Umbilical cord (tissue), 2 donors: Measurements from ENCODE around the gene BPHL. TPM values are rescaled to one million over a fixed set of nuclear protein-coding genes. Genes with fewer than 3 reads are reported as not detected.
"Not testable (repeated sequence)": the region's sequence is repeated elsewhere in the genome, so short reads cannot be mapped to it uniquely, and the experiment has no call there.

Experiments used
- DNase-seq: peaks from one replicate; pipeline ENCODE4 v3.0.0-alpha.2; 2015; ENCODE audit warnings: low spot score
- total RNA-seq: library from RNA; depleted of rRNA; stranded (reverse); fragments of >200 nt; gene quantifications from one replicate; pipeline ENCODE4 v1.2.3, GENCODE V29; 2014; ENCODE audit warnings: low replicate concordance; ENCODE audit not compliant: insufficient read depth

The BPHL gene
- 29.6 TPM for total RNA-seq

GRCh38 chr6:3118353-3119039 lies at the start of gene BPHL:
Gene BPHL (plus strand): TSS chr6:3118711. CDS start chr6:3118741, 30 bp downstream.
- peak; percentile 97 for DNase-seq

- DNase-seq: no peak
Measured at GRCh38 chr6:3071568-3071967, 46.9 kb upstream of the BPHL start.

- DNase-seq: no peak
Measured at GRCh38 chr6:3072798-3073197, 45.7 kb upstream of the BPHL start.

GRCh38 chr6:3073382-3073781 lies 45.1 kb upstream of the BPHL start:
- DNase-seq: no peak

- DNase-seq: no peak
Measured at GRCh38 chr6:3075772-3076113, 42.8 kb upstream of the BPHL start.

- no peak for DNase-seq
Measured at GRCh38 chr6:3076320-3076719, 42.2 kb upstream of the BPHL start.

GRCh38 chr6:3077430-3077829 lies 41.1 kb upstream of the BPHL start:
- DNase-seq: no peak

- not testable (repeated sequence) for DNase-seq
Measured at GRCh38 chr6:3078952-3079351, 39.6 kb upstream of the BPHL start.

- no peak for DNase-seq
Measured at GRCh38 chr6:3079682-3080081, 38.8 kb upstream of the BPHL start.

- DNase-seq: peak; percentile 45
Measured at GRCh38 chr6:3081960-3082359, 36.6 kb upstream of the BPHL start.

GRCh38 chr6:3085074-3085473 lies 33.4 kb upstream of the BPHL start:
- peak; percentile 60 for DNase-seq

GRCh38 chr6:3086282-3086946 lies 32.1 kb upstream of the BPHL start:
- peak; percentile 16 for DNase-seq

GRCh38 chr6:3088446-3088845 lies 30.1 kb upstream of the BPHL start:
- no peak for DNase-seq

GRCh38 chr6:3088968-3089367 lies 29.5 kb upstream of the BPHL start:
- peak; percentile 92 for DNase-seq

GRCh38 chr6:3090013-3090412 lies 28.5 kb upstream of the BPHL start:
- no peak for DNase-seq

- no peak for DNase-seq
Measured at GRCh38 chr6:3094815-3095214, 23.7 kb upstream of the BPHL start.

- DNase-seq: no peak
Measured at GRCh38 chr6:3102875-3103274, 15.6 kb upstream of the BPHL start.

- no peak for DNase-seq
Measured at GRCh38 chr6:3108746-3109414, 9.6 kb upstream of the BPHL start.

GRCh38 chr6:3109761-3110160 lies 8.8 kb upstream of the BPHL start:
- DNase-seq: no peak

- DNase-seq: no peak
Measured at GRCh38 chr6:3114377-3114776, 4.1 kb upstream of the BPHL start.

GRCh38 chr6:3117912-3118352 lies 579 bp upstream of the BPHL start:
- DNase-seq: no peak

GRCh38 chr6:3119040-3119723 lies 671 bp downstream of the BPHL start:
- DNase-seq: no peak
